Cardiac muscle cell (in vitro differentiated cells and primary cell): ENCODE data around the gene HS3ST6. TPM values are rescaled to one million over a fixed set of nuclear protein-coding genes. Genes with fewer than 3 reads are reported as not detected.

Experiments
- DNase-seq, 2 donors: peaks; one replicate each; pipeline versions ENCODE4 v3.0.0 to v3.0.0-alpha.2; 2010 to 2017; ENCODE audit warnings: low read depth in 1 of 2, low spot score in 1 of 2
- H3K27ac ChIP-seq: fragments of 200-600 bp; sonication (generic); 2 replicates; pipeline ENCODE4 v1.5.1; 2016
- H3K27me3 ChIP-seq: fragments of 200-600 bp; sonication (generic); 2 replicates; pipeline ENCODE4 v1.6.0; 2016; ENCODE audit warnings: control low read depth
- H3K36me3 ChIP-seq: fragments of 200-600 bp; sonication (generic); 2 replicates; pipeline ENCODE4 v1.5.1; 2016; ENCODE audit warnings: control low read depth
- H3K4me1 ChIP-seq: fragments of 200-600 bp; sonication (generic); 2 replicates; pipeline ENCODE4 v1.8.1; 2017; ENCODE audit warnings: low read depth, mild to moderate bottlenecking, mixed run types
- H3K4me3 ChIP-seq: fragments of 200-600 bp; sonication (generic); 2 replicates; pipeline ENCODE4 v1.5.1; 2016; ENCODE audit warnings: mild to moderate bottlenecking
- H3K9me3 ChIP-seq: fragments of 200-600 bp; sonication (generic); 2 replicates; pipeline ENCODE4 v1.5.1; 2017; ENCODE audit warnings: low read depth, mild to moderate bottlenecking, control low read depth
- CTCF ChIP-seq: IDR thresholded peaks from 2 replicates; pipeline ENCODE4 v1.5.1; 2012; ENCODE audit warnings: low read depth, mild to moderate bottlenecking, low read length
- polyA plus RNA-seq: library from polyadenylated mRNA; unstranded; fragments of >200 nt; fragmentation: Nextera tagmentation; extraction: Ambion mirVana; gene quantifications from 2 replicates; pipeline ENCODE4 v1.2.1, GENCODE V29; 2016
- total RNA-seq: library from RNA; depleted of rRNA; stranded (reverse); fragments of >200 nt; gene quantifications from 2 replicates; pipeline ENCODE4 v1.2.3, GENCODE V29; 2016

Gene HS3ST6
- total and polyA plus RNA-seq, 2 experiments from 2014 or later: not detected

- H3K9me3 ChIP-seq: no peaks in the 10 kb centered on the region
- no peak overlapping the region for H3K4me3 ChIP-seq
- H3K4me1 ChIP-seq: no peaks in the 10 kb centered on the region
- TF ChIP-seq CTCF: no peak
- H3K36me3 ChIP-seq: no peaks in the 10 kb centered on the region
- H3K27ac ChIP-seq: no peak overlapping the region
- peaks cover 16% of the 10 kb centered on the region for H3K27me3 ChIP-seq
- DNase-seq: no peak
These were observed 22.1 kb downstream of the HS3ST6 start for GRCh38 chr16:1895949-1896675.

- H3K4me3 ChIP-seq: no peak overlapping the region
- peaks cover 13% of the 10 kb centered on the region for H3K27me3 ChIP-seq
- H3K4me1 ChIP-seq: no peaks in the 10 kb centered on the region
- TF ChIP-seq CTCF: no peak
- DNase-seq: no peak
- no peak overlapping the region for H3K27ac ChIP-seq
- no peaks in the 10 kb centered on the region for H3K36me3 ChIP-seq
- H3K9me3 ChIP-seq: no peaks in the 10 kb centered on the region
These were observed 23.1 kb downstream of the HS3ST6 start for GRCh38 chr16:1895068-1895467.

GRCh38 chr16:1890708-1891050, 27.5 kb downstream of the HS3ST6 start:
- no peak for TF ChIP-seq CTCF
- Histone ChIP-seq H3K4me1 (no peaks in the 10 kb centered on the region), H3K36me3 (no peaks in the 10 kb centered on the region), H3K27ac (no peak overlapping the region), H3K27me3 (peaks cover 13% of the 10 kb centered on the region), H3K9me3 (no peaks in the 10 kb centered on the region), H3K4me3 (no peak overlapping the region)
- DNase-seq: no peak

GRCh38 chr16:1890024-1890707, 28.0 kb downstream of the HS3ST6 start:
- Histone ChIP-seq H3K4me1 (no peaks in the 10 kb centered on the region), H3K36me3 (no peaks in the 10 kb centered on the region), H3K27ac (no peak overlapping the region), H3K4me3 (no peak overlapping the region), H3K27me3 (peaks cover 16% of the 10 kb centered on the region), H3K9me3 (no peaks in the 10 kb centered on the region)
- DNase-seq: no peak
- no peak for TF ChIP-seq CTCF

- Histone ChIP-seq H3K27me3 (peaks cover 18% of the 10 kb centered on the region), H3K4me3 (no peak overlapping the region), H3K4me1 (no peaks in the 10 kb centered on the region), H3K36me3 (no peaks in the 10 kb centered on the region), H3K9me3 (no peaks in the 10 kb centered on the region), H3K27ac (no peak overlapping the region)
- no peak for TF ChIP-seq CTCF
- DNase-seq: peak in 1 of 2 donors; percentile 24
These were observed 30.4 kb downstream of the HS3ST6 start for GRCh38 chr16:1887711-1888354.
